ENCODE data around the gene FXYD2.
"Not testable (repeated sequence)": the region's sequence is repeated elsewhere in the genome, so short reads cannot be mapped to it uniquely, and the experiment has no call there.

The FXYD2 gene

GRCh38 chr11:117824571-117825537, at the start of gene FXYD2:
TSS of gene FXYD2 (minus strand) at chr11:117824744. CDS start at chr11:117824678, 66 bp downstream.
- no peak for DNase-seq (ENCODE audit: low spot score)

DNA sequence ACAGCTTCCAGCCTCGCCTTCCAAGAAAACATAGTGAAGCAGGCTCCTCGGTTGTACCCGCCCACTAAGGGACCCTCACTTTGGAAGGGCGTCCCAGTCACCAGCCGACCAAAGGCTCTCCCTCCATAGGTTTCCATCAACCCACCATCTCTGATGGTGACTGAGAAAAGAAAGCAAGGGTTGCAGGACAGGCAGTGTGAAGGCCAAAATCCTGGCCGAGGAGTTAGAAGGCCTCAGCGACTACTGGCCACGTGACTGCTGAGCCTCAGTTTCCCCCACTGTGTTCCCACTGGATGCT, 49.2 kb upstream of the FXYD2 start:
- no peak for DNase-seq (ENCODE audit: low spot score)

- DNase-seq (ENCODE audit: low spot score) = no peak
Measured at GRCh38 chr11:117872975-117873827, 48.7 kb upstream of the FXYD2 start.

- DNase-seq (ENCODE audit: low spot score) = no peak
Measured at GRCh38 chr11:117872420-117872961, 47.9 kb upstream of the FXYD2 start.

GRCh38 chr11:117871784-117872183, 47.2 kb upstream of the FXYD2 start:
- DNase-seq (ENCODE audit: low spot score) = no peak

DNA sequence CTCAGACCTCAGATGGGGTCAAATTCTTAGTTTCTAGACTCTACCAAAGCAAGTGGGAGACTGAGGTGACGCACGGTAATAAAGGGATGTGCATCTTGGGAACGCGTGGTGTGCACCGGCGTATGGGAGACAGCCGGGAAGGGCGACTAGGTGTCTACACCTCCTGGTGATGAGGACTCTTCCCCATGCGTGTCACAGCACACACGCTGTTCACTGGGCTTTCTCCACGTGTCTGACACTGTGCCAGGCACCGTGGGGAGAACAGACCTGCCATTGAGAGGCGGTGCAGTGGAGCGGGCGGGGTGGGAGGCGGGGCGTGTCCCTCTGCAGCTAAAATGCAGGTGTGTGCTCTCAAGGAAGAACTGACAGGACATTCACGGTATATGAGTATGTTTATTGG, 46.6 kb upstream of the FXYD2 start:
- DNase-seq (ENCODE audit: low spot score) = no peak

- DNase-seq (ENCODE audit: low spot score) = no peak
Measured at GRCh38 chr11:117870103-117870952, 45.8 kb upstream of the FXYD2 start.

GRCh38 chr11:117869604-117870003, 45.1 kb upstream of the FXYD2 start:
- DNase-seq (ENCODE audit: low spot score) = no peak

- no peak for DNase-seq (ENCODE audit: low spot score)
Measured at GRCh38 chr11:117868815-117869561, 44.4 kb upstream of the FXYD2 start.

- DNase-seq (ENCODE audit: low spot score) = no peak
Measured at GRCh38 chr11:117868088-117868487, 43.5 kb upstream of the FXYD2 start.

- DNase-seq (ENCODE audit: low spot score) = no peak
Measured at GRCh38 chr11:117866526-117866925, 42.0 kb upstream of the FXYD2 start.

DNA sequence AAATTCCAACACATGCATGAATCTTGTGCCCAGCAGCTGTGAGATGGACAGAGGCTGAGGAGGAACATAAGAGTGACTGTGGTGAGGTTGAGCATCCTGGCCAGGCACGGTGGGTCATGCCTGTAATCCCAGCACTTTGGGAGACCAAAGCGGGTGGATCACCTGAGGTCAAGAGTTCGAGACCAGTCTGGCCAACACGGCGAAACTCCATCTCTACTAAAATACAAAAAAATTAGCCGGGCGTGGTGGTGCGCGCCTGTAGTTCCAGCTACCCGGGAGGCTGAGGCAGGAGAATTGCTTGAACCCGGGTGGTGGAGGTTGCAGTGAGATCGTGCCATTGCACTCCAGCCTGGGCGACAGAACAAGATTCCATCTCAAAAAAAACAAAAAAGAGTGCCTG, 41.0 kb upstream of the FXYD2 start:
- DNase-seq (ENCODE audit: low spot score) = not testable (repeated sequence)

- no peak for DNase-seq (ENCODE audit: low spot score)
Measured at GRCh38 chr11:117863383-117863782, 38.8 kb upstream of the FXYD2 start.

- DNase-seq (ENCODE audit: low spot score) = no peak
Measured at GRCh38 chr11:117862753-117863152, 38.2 kb upstream of the FXYD2 start.

DNA sequence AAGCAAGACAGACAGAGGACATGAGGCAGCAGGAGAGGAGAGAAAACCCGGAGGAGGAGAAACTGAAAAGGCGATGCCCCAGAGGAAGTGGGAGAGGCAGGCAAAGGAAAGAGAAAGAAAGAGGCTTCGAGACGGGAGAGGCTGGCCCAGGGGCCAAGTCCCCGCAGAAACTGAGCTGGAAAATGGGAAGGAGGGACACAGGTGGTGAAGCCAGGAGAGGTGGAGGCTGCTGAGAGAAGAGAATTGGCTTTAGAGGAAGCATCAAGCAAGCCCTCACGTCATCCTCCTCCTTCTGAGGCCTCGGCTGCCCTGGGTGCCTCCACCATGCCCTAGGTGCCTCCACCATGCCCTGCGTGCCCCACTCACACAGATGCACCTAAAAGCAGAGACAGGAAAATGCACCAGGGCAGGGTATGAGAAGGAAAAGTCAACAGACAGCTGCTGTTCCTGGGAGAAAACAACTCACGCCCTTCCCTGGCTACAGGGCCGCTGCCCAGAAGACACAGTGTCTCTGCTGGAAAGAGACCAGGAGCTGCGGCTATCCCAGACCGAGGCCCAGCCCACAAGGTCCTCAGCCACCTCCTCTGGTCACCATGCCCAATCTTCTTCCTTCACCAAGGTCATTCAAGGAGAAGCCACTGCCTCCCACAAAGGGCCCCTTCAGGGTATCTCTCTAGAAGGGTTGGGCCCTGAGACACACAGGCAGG, 37.6 kb upstream of the FXYD2 start:
- no peak for DNase-seq (ENCODE audit: low spot score)

- no peak for DNase-seq (ENCODE audit: low spot score)
Measured at GRCh38 chr11:117861151-117862018, 36.8 kb upstream of the FXYD2 start.

GRCh38 chr11:117860139-117860538, 35.6 kb upstream of the FXYD2 start:
- no peak for DNase-seq (ENCODE audit: low spot score)

DNA sequence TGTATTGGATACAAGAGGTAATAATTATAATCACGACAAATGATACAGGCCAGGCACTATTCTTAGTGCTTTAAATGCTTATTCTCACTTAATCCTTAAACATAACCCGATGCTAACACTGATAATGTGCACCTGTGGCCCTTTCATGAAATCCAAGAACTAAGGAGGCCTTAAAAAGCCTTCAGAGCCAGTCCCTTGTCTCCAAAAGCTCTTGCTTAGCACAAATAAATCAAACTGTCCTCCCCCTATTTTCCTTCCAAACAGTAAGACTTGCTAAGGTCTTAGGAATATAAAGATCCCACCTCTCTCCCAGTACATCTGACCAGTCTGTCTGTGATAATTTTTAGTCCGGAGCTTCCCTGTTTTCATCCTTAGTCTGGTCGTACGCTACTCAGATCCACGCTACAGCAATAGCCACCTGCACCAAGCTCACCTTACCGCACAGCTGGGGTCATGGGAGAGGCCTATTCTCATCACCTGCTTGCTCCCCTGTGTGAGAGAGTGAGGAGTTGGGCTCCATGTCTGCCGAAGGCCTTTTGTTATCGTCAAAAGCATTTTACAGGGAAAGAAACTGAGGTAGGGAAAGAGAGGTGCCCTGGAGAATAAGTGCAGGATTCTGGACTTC, 35.1 kb upstream of the FXYD2 start:
- no peak for DNase-seq (ENCODE audit: low spot score)

DNA sequence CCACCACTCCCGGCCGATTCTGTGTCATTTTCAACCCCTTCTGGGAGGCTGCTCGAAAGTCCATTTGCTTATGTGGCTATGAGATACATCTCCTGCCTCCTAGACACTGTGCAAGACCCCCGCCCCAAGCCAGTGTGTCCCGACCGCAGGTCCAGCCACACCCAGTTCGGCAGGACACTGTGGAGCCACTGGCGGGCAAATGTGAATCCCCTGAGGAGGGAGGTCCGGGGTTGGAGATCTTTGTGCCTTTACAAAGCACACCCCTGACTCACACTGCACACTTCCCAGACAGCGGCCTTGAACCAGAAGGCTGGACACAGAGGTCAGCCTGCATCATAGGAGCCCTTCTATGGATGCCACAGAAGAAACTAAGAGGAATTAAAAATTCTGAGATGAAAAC, 34.5 kb upstream of the FXYD2 start:
- no peak for DNase-seq (ENCODE audit: low spot score)

All from CD4-positive, alpha-beta T cell treated with Interleukin-2 at 100 ng/mL for 4 hours (primary cell).